ENCODE measurements around the gene TMCC1. TPM values are rescaled to one million over a fixed set of nuclear protein-coding genes. Genes with fewer than 3 reads are reported as not detected.

TMCC1 gene
- total and polyA plus RNA-seq, 9 donors: 26.8 to 37.8 (median 30.9) TPM

DNA sequence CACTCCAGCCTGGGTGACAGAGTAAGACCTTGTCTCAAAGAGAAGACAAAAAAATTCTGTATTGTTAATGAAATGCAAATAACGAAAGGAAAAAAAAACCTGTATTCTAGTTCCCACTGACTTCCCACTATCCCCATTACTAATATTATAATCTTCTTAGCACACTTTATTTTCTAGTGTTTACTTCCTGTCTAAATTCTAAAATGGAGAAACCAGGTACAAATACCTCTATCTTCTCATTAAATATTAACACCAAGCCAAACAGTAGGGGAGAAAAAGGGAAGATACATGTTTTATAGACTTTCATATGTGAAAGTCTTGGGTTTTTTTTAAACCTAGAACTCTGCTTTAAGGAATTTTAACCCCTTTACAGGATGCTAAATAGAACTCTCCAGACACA is 231.7 kb downstream of the TMCC1 start:
- H3K27ac ChIP-seq (ENCODE audit: low read length): peak overlapping the region; percentile 76
- H3K4me1 ChIP-seq (ENCODE audit: control insufficient read depth, insufficient read depth, low read length): peaks cover 8% of the 10 kb centered on the region
- no CpG with 5 or more reads among the region's 1 CpG for WGBS (ENCODE audit: insufficient coverage)
- H3K9me3 ChIP-seq (replicated peaks; ENCODE audit: control insufficient read depth, low read depth, low read length): no peaks in the 10 kb centered on the region
- no peak overlapping the region for H3K4me3 ChIP-seq (ENCODE audit: low read length)
- no peak for DNase-seq
- no peaks in the 10 kb centered on the region for H3K27me3 ChIP-seq (ENCODE audit: control insufficient read depth, insufficient read depth, low read length)
- no peaks in the 10 kb centered on the region for H3K36me3 ChIP-seq (ENCODE audit: control insufficient read depth, insufficient read depth, low read length)

DNA sequence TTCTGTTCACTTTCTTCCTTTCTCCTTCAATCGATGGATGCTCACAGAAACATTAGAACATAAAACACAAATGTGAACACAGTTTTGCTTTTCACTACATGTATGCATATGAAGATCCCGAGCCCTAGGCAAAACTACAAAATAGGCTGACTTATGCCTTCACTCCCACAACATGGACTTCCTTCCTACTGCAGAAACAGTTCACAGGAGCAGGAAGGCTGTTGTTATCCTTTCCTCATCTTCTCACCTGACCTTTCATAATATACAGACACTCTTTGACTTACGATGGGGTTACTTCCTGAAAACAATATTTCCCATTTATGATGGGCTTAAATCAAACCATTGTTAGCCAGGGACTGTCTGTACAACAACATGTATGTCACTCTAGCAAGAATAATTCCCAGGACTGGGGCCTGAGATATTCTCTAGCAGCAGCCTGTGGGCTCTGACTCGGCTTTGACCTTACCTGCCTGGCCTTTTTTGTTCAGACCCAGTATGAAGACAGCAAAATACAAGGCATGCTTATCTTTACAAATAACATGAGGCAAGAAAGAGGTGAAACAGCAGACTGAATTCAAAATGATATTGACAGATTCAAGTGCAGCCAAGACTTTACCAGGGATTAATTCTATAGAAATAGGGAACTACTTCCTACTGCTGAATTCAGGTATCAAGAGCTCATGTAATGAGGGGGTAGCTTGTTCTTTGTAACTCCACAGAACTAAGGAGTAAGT is 235.2 kb downstream of the TMCC1 start:
- 68% methylated on average over 4 of the region's 4 CpGs for WGBS (ENCODE audit: insufficient coverage)
- Histone ChIP-seq H3K4me1 (ENCODE audit: control insufficient read depth, insufficient read depth, low read length) (peaks cover 4% of the 10 kb centered on the region), H3K9me3 (replicated peaks; ENCODE audit: control insufficient read depth, low read depth, low read length) (no peaks in the 10 kb centered on the region), H3K27ac (ENCODE audit: low read length) (no peak overlapping the region), H3K36me3 (ENCODE audit: control insufficient read depth, insufficient read depth, low read length) (peaks cover 8% of the 10 kb centered on the region), H3K4me3 (ENCODE audit: low read length) (no peak overlapping the region), H3K27me3 (ENCODE audit: control insufficient read depth, insufficient read depth, low read length) (no peaks in the 10 kb centered on the region)
- DNase-seq: no peak

DNA sequence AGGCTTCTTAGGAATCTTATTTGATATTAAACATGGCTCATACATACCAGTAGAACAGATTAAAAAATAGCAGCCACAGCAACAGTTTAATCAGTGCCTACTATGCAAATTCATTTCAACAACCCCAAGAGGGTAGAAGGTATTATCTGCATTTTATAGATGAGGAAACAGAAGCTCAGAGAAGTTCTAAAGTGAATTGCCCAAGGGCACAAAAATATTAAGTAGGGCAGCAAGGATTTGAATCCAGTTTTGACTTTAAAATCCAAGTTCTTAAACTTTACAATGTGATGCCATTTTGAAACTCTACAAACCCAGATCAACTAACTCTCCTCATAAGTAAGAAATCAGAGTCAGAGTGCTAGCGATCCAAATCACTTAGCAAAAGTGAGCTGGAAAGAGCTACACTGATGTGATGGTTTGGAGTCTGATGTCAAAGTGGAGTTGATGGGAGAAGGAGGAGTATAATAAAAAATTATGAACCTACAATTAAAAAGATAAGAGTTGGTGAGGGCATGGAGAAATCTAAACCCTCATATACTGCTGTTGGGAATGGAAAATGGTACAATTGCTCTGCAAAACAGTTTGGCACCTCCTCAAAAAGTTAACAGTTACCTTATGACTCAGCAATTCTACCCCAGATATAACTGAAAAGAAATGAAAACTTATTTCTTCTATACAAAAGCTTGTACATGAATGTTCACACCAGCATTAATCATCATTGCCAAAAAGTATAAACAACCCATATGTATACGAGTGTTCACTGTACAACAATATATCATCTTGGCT is 236.1 kb downstream of the TMCC1 start:
- H3K4me1 ChIP-seq (ENCODE audit: control insufficient read depth, insufficient read depth, low read length): no peaks in the 10 kb centered on the region
- peaks cover 8% of the 10 kb centered on the region for H3K36me3 ChIP-seq (ENCODE audit: control insufficient read depth, insufficient read depth, low read length)
- no peak overlapping the region for H3K4me3 ChIP-seq (ENCODE audit: low read length)
- no peak overlapping the region for H3K27ac ChIP-seq (ENCODE audit: low read length)
- H3K27me3 ChIP-seq (ENCODE audit: control insufficient read depth, insufficient read depth, low read length): no peaks in the 10 kb centered on the region
- WGBS (ENCODE audit: insufficient coverage): 63% methylated on average over 1 of the region's 2 CpGs
- no peak for DNase-seq
- H3K9me3 ChIP-seq (replicated peaks; ENCODE audit: control insufficient read depth, low read depth, low read length): no peaks in the 10 kb centered on the region

DNA sequence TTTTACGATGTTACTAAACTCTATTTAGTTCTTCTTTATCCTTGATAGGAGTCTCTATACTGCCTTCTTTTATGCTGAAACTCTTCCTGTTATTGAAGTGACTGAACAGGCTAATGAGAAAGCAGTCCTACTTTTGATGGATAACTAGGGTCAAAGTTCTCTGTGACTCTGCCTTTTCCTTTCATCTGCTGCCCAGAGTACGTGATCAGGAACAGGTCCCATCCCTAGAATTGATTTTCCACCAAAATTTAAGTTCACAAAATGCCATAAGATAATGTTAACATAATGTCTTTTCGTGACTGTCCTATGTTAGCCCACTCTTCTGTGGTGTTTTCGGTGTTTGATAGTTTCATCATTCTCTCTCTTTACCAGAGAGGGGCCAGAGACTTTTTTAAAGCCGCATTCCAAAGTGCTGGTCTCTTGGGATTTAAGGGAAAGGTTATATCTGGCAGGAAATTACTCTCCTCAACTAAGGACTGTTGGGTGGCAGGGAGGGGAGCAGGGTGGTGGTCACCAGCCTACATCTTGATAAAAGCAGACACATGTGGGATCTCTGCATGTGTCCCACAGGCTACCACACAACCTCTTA is 236.8 kb downstream of the TMCC1 start:
- H3K4me3 ChIP-seq (ENCODE audit: low read length): no peak overlapping the region
- H3K4me1 ChIP-seq (ENCODE audit: control insufficient read depth, insufficient read depth, low read length): peaks cover 1% of the 10 kb centered on the region
- peaks cover 8% of the 10 kb centered on the region for H3K36me3 ChIP-seq (ENCODE audit: control insufficient read depth, insufficient read depth, low read length)
- no peak overlapping the region for H3K27ac ChIP-seq (ENCODE audit: low read length)
- 33% methylated on average over 1 of the region's 5 CpGs for WGBS (ENCODE audit: insufficient coverage)
- no peak for DNase-seq
- no peaks in the 10 kb centered on the region for H3K9me3 ChIP-seq (replicated peaks; ENCODE audit: control insufficient read depth, low read depth, low read length)
- no peaks in the 10 kb centered on the region for H3K27me3 ChIP-seq (ENCODE audit: control insufficient read depth, insufficient read depth, low read length)

DNA sequence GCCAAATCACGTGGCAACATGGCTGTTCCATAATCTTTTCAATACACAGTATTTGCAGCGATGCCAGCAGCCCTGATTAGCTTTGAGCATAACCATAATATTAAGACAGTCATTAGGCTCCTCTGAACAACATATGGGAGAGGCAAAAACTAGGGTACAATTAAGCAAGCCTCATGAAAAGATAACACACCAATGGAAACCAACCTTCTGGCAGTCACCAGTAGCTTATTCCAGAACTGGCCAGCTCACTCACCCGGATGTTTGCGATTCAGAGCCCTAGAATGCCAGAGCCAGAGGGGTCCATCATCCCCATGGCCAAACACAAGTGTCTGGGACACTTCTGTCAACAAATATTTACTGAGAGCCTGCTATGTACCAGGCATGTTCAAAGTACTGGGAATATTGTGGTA is 238.2 kb downstream of the TMCC1 start:
- Histone ChIP-seq H3K4me1 (ENCODE audit: control insufficient read depth, insufficient read depth, low read length) (peaks cover 4% of the 10 kb centered on the region), H3K36me3 (ENCODE audit: control insufficient read depth, insufficient read depth, low read length) (peaks cover 12% of the 10 kb centered on the region), H3K27ac (ENCODE audit: low read length) (no peak overlapping the region), H3K9me3 (replicated peaks; ENCODE audit: control insufficient read depth, low read depth, low read length) (no peaks in the 10 kb centered on the region), H3K27me3 (ENCODE audit: control insufficient read depth, insufficient read depth, low read length) (no peaks in the 10 kb centered on the region), H3K4me3 (ENCODE audit: low read length) (no peak overlapping the region)
- 92% methylated on average over 2 of the region's 4 CpGs for whole genome bisulfite sequencing (ENCODE audit: insufficient coverage)
- DNase-seq: no peak

DNA sequence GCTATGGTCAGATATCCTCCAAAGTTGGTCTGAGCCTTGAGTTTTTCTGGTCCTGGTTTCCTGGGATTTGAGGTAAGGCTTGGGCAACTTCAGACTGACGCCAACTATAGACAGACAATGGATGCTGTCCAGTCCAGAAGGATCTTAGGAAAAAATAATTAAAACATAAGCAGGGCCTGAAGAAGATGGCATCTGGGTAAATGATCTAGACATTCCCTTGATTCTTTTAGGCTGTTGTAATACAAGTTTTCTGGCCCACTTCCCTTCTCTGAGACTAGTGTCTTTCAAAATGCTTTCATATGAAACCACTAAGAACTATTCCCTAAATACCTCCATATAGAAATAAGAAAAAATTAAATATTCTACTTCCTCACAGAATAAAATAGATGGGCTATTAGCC is 239.4 kb downstream of the TMCC1 start:
- H3K9me3 ChIP-seq (replicated peaks; ENCODE audit: control insufficient read depth, low read depth, low read length): no peaks in the 10 kb centered on the region
- no peak overlapping the region for H3K27ac ChIP-seq (ENCODE audit: low read length)
- H3K27me3 ChIP-seq (ENCODE audit: control insufficient read depth, insufficient read depth, low read length): no peaks in the 10 kb centered on the region
- WGBS (ENCODE audit: insufficient coverage): no CpG with 5 or more reads among the region's 1 CpG
- DNase-seq: peak; percentile 59
- no peak overlapping the region for H3K4me3 ChIP-seq (ENCODE audit: low read length)
- H3K36me3 ChIP-seq (ENCODE audit: control insufficient read depth, insufficient read depth, low read length): peaks cover 16% of the 10 kb centered on the region
- H3K4me1 ChIP-seq (ENCODE audit: control insufficient read depth, insufficient read depth, low read length): peaks cover 4% of the 10 kb centered on the region

DNA sequence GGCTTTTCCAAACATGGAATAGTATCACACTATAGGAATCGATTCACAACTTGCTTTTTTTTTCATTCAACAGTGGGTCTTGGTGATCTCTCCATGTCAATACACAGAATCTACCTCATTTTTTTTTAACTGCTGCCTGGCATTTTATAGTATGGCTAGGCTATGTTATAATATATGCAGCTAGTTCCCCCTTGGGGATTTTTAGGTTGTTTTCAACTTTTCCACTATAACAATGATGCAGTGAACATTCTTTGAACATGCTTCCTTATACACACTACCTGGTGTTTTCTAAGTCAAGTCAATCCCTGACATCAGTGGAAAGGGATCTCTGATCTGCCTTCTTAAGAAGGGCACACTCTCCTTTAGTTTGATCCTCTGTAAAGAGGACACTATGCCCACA is 240.5 kb downstream of the TMCC1 start:
- peaks cover 16% of the 10 kb centered on the region for H3K36me3 ChIP-seq (ENCODE audit: control insufficient read depth, insufficient read depth, low read length)
- H3K4me3 ChIP-seq (ENCODE audit: low read length): no peak overlapping the region
- H3K9me3 ChIP-seq (replicated peaks; ENCODE audit: control insufficient read depth, low read depth, low read length): no peaks in the 10 kb centered on the region
- H3K4me1 ChIP-seq (ENCODE audit: control insufficient read depth, insufficient read depth, low read length): peaks cover 4% of the 10 kb centered on the region
- no peaks in the 10 kb centered on the region for H3K27me3 ChIP-seq (ENCODE audit: control insufficient read depth, insufficient read depth, low read length)
- no CpG with 5 or more reads among the region's 1 CpG for WGBS (ENCODE audit: insufficient coverage)
- no peak for DNase-seq
- H3K27ac ChIP-seq (ENCODE audit: low read length): no peak overlapping the region

DNA sequence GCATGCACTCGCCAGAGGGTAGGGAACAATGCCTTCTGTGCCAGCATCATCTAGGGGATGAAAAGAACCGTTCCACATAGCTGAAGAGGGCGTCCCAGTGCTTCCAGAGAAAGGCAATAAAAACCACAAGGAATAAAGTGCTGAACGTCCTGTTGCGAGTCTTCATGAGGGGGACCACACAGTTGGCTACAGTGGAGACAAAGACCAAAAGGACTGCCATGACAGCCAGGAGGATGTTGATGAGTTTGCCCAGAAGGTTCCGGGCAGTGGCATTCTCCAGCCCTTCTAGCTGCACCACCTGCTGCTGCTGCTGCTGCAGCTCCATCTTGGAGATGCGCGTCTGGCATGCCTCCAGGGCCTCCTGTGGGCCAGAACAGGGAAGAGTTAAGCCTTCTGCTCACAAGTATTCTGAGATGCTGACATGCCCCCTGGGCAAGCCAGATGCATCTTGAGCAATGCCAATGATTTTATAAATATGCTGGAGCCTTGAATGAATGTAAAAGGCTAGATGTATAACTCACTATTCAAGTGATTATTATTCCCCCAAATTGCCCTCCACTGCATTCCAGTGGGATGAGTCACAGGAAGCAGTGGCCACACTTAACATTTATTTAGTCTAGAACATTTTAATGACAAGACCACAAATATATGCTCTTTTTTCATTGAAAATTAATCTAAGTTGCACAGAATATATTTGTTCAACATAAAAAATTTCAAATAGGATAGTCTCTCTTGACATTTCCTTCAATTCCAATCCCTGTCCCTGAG is 241.9 kb downstream of the TMCC1 start:
- WGBS (ENCODE audit: insufficient coverage): 47% methylated on average over 7 of the region's 8 CpGs
- peak; percentile 37 for DNase-seq
- peaks cover 4% of the 10 kb centered on the region for H3K4me1 ChIP-seq (ENCODE audit: control insufficient read depth, insufficient read depth, low read length)
- no peak overlapping the region for H3K4me3 ChIP-seq (ENCODE audit: low read length)
- no peak overlapping the region for H3K27ac ChIP-seq (ENCODE audit: low read length)
- no peaks in the 10 kb centered on the region for H3K9me3 ChIP-seq (replicated peaks; ENCODE audit: control insufficient read depth, low read depth, low read length)
- peaks cover 16% of the 10 kb centered on the region for H3K36me3 ChIP-seq (ENCODE audit: control insufficient read depth, insufficient read depth, low read length)
- no peaks in the 10 kb centered on the region for H3K27me3 ChIP-seq (ENCODE audit: control insufficient read depth, insufficient read depth, low read length)

DNA sequence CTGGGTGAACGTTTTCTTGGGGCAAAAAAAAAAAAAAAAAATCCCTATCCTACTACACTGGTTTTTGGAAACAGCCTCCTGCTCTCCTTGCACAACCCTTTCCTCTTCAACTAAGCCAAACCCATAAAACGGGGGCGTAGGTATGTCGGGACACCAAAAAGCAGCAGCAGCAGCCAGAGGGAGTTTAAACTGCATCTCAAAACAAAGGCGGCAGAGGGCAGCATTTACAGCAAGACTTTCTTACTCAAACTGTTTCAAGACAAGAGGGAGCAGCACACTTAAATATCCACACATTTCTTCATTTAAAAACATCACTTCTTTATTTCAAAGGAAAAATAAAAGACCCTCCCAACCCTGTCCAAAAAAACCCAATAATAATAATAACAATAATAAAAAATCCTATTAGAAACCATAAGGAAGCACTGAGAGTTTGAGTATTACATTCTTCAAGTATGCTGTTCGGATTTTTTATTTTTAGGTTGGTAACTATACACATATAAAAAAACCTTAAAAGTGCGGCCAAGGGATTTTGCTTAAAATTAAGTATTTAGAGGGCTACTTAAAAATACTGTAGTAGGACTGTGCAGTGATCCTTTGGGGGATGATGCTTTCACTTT is 243.1 kb downstream of the TMCC1 start:
- 0% methylated on average over 3 of the region's 7 CpGs for WGBS (ENCODE audit: insufficient coverage)
- H3K9me3 ChIP-seq (replicated peaks; ENCODE audit: control insufficient read depth, low read depth, low read length): no peaks in the 10 kb centered on the region
- peaks cover 16% of the 10 kb centered on the region for H3K36me3 ChIP-seq (ENCODE audit: control insufficient read depth, insufficient read depth, low read length)
- DNase-seq: peak; percentile 81
- peaks cover 5% of the 10 kb centered on the region for H3K4me1 ChIP-seq (ENCODE audit: control insufficient read depth, insufficient read depth, low read length)
- no peak overlapping the region for H3K27ac ChIP-seq (ENCODE audit: low read length)
- H3K4me3 ChIP-seq (ENCODE audit: low read length): no peak overlapping the region
- H3K27me3 ChIP-seq (ENCODE audit: control insufficient read depth, insufficient read depth, low read length): no peaks in the 10 kb centered on the region
